Panc1 (cell line): ENCODE data around the gene TIMM29. TPM values are rescaled to one million over a fixed set of nuclear protein-coding genes. Genes with fewer than 3 reads are reported as not detected.

Experiments used
- ATAC-seq: fragments of 200-7000 bp; cut with Tn5 transposase; 2 replicates; pipeline ENCODE4 v1.9.1; 2020; ENCODE audit warnings: mild to moderate bottlenecking, moderate library complexity
- BruUV-seq: library from RNA; stranded (reverse); fragments of 400-500 nt; replicated peaks from 2 replicates; lab custom pipeline; 2021; lab: Mats Ljungman, UMichigan
- CTCF ChIA-PET: fragments of 300-600 bp; sonication (Branson Sonifier 250); formaldehyde crosslinking; loops from one replicate; lab custom pipeline; 2022; ENCODE audit warnings: antibody characterized with exemption; lab: Charles Lee
- POLR2A ChIA-PET: fragments of 300-600 bp; sonication (Branson Sonifier 250); formaldehyde crosslinking; loops from one replicate; lab custom pipeline; 2022; ENCODE audit warnings: antibody characterized with exemption; lab: Charles Lee
- DNase-seq: peaks from one replicate; pipeline ENCODE4 v3.0.0-alpha.2; 2010; ENCODE audit warnings: low read depth, low spot score
- H3K27ac ChIP-seq: 2 replicates; pipeline ENCODE4 v1.5.1; 2011; ENCODE audit warnings: mild to moderate bottlenecking, low read length, inconsistent platforms
- H3K27me3 ChIP-seq: fragments of 200-500 bp; sonication (Bioruptor generic); 2 replicates; pipeline ENCODE4 v1.6.0; 2014; ENCODE audit warnings: low read length, inconsistent platforms; ENCODE audit not compliant: control insufficient read depth, insufficient read depth
- H3K36me3 ChIP-seq: fragments of 200-500 bp; sonication (Bioruptor generic); 2 replicates; pipeline ENCODE4 v1.5.1; 2014; ENCODE audit warnings: inconsistent platforms, mild to moderate bottlenecking, low read length, moderate library complexity; ENCODE audit not compliant: control insufficient read depth, insufficient read depth
- H3K4me1 ChIP-seq: 2 replicates; pipeline ENCODE4 v1.5.1; 2011; ENCODE audit warnings: inconsistent platforms, mild to moderate bottlenecking, low read length, moderate library complexity; ENCODE audit not compliant: control insufficient read depth, insufficient read depth
- H3K4me3 ChIP-seq, 2 experiments: 2 replicates each; pipeline ENCODE4 v1.5.1; 2011 to 2012; ENCODE audit warnings: low read depth in 2 of 2, low read length in 2 of 2, mild to moderate bottlenecking in 2 of 2, inconsistent platforms in 1 of 2, moderate library complexity in 1 of 2
- H3K9me3 ChIP-seq: fragments of 200-500 bp; sonication (Bioruptor generic); 2 replicates; pipeline ENCODE4 v1.5.1; 2014; ENCODE audit warnings: low read depth, mild to moderate bottlenecking, inconsistent platforms, low read length, moderate library complexity; ENCODE audit not compliant: control insufficient read depth, insufficient read depth
- POLR2AphosphoS5 ChIP-seq: IDR thresholded peaks from 2 replicates; pipeline ENCODE4 v1.6.1; 2012; ENCODE audit warnings: mild to moderate bottlenecking, low read depth, low read length, moderate library complexity
- REST ChIP-seq, 2 experiments: IDR thresholded peaks; 2 replicates each; pipeline ENCODE4 v1.6.1; 2011 to 2012; ENCODE audit warnings: low read depth in 2 of 2, control low read depth in 1 of 2, low read length in 1 of 2, mild to moderate bottlenecking in 1 of 2, moderate library complexity in 1 of 2; ENCODE audit not compliant: insufficient read depth in 1 of 2
- SIN3A ChIP-seq: IDR thresholded peaks from 2 replicates; pipeline ENCODE4 v1.6.1; 2012; ENCODE audit warnings: low read depth, mild to moderate bottlenecking, low read length, moderate library complexity, borderline replicate concordance; ENCODE audit not compliant: insufficient read depth
- TCF7L2 ChIP-seq: IDR thresholded peaks from 2 replicates; pipeline ENCODE4 v1.6.1; 2011; ENCODE audit warnings: mild to moderate bottlenecking, low read depth, low read length, inconsistent platforms
- in situ Hi-C: cut with HindIII; loops from 2 replicates; pipeline ENCODE4 v1.10.0; 2016; ENCODE audit warnings: low sequenced_read_pairs, low pct_unique_long_range_greater_than_20kb
- intact Hi-C: fragments of 100-400 bp; cut with micrococcal nuclease; formaldehyde crosslinking; loops from one replicate; pipeline ENCODE4 v1.10.0; 2022; ENCODE audit not compliant: unreplicated experiment
- total RNA-seq: library from RNA; stranded (reverse); gene quantifications from one replicate; pipeline ENCODE4 v1.2.1, GENCODE V29; 2021; ENCODE audit not compliant: unreplicated experiment
- TF ChIP-seq, protein P1 (sequence below): fragments of 450-650 bp; IDR thresholded peaks from 2 replicates; pipeline ENCODE4 v1.5.1; 2017; ENCODE audit warnings: mild to moderate bottlenecking

The TIMM29 gene
- total RNA-seq, 1 experiment from 2014 or later: 16.5 TPM

GRCh38 chr19:10912619-10913018 is 16.0 kb upstream of the TIMM29 start:
- in situ Hi-C loops (no loop called here), intact Hi-C loops (no loop called here)
- H3K27ac ChIP-seq: no peak overlapping the region
- POLR2A ChIA-PET: interaction anchor here (0.6 kb wide), 1 partner anchor 77 kb away, joined by 3 read pairs; the partner anchor contains the start of gene TMED1
- no peaks in the 10 kb centered on the region for H3K27me3 ChIP-seq
- ATAC-seq (no peak), DNase-seq (no peak)
- H3K36me3 ChIP-seq: no peaks in the 10 kb centered on the region; the same call in 1 of the 2 replicates
- BruUV-seq: no TSS peak
- TF ChIP-seq, protein P1, sequence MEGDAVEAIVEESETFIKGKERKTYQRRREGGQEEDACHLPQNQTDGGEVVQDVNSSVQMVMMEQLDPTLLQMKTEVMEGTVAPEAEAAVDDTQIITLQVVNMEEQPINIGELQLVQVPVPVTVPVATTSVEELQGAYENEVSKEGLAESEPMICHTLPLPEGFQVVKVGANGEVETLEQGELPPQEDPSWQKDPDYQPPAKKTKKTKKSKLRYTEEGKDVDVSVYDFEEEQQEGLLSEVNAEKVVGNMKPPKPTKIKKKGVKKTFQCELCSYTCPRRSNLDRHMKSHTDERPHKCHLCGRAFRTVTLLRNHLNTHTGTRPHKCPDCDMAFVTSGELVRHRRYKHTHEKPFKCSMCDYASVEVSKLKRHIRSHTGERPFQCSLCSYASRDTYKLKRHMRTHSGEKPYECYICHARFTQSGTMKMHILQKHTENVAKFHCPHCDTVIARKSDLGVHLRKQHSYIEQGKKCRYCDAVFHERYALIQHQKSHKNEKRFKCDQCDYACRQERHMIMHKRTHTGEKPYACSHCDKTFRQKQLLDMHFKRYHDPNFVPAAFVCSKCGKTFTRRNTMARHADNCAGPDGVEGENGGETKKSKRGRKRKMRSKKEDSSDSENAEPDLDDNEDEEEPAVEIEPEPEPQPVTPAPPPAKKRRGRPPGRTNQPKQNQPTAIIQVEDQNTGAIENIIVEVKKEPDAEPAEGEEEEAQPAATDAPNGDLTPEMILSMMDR: no peak
- TF ChIP-seq POLR2AphosphoS5: no peak
- no peak for TF ChIP-seq REST (IDR thresholded peaks at IDR 0.05; ENCODE audit: insufficient read depth in 1 of 2, low read depth in 2 of 2, low read length in 1 of 2)
- TF ChIP-seq SIN3A: no peak
- no peak for TF ChIP-seq TCF7L2
- CTCF ChIA-PET: no interaction called here
- H3K4me3 ChIP-seq: no peak overlapping the region
- no peaks in the 10 kb centered on the region for H3K9me3 ChIP-seq
- no peaks in the 10 kb centered on the region; the same call in 1 of the 2 replicates for H3K4me1 ChIP-seq

GRCh38 chr19:10913716-10914340 is 14.8 kb upstream of the TIMM29 start:
- intact Hi-C loops: no loop called here

More at GRCh38 chr19:10913716-10914340, 14.8 kb upstream of the TIMM29 start:
- no peak for TF ChIP-seq POLR2AphosphoS5
- no peak for TF ChIP-seq SIN3A
- no peak for TF ChIP-seq REST (IDR thresholded peaks at IDR 0.05; ENCODE audit: insufficient read depth in 1 of 2, low read depth in 2 of 2, low read length in 1 of 2)
- no peak for TF ChIP-seq TCF7L2
- TF ChIP-seq, protein P1: no peak
- H3K4me1 ChIP-seq: no peaks in the 10 kb centered on the region; the same call in 1 of the 2 replicates
- BruUV-seq: no TSS peak
- H3K36me3 ChIP-seq: no peaks in the 10 kb centered on the region; the same call in 1 of the 2 replicates
- no peak for DNase-seq
- H3K4me3 ChIP-seq: no peak overlapping the region
- H3K9me3 ChIP-seq: no peaks in the 10 kb centered on the region
- ChIA-PET POLR2A (no interaction called here), CTCF (interaction anchor here (0.7 kb wide), 1 partner anchor 120 kb away, joined by 3 read pairs; no protein-coding TSS in a partner anchor)
- H3K27me3 ChIP-seq: no peaks in the 10 kb centered on the region
- no peak for ATAC-seq
- no peak overlapping the region for H3K27ac ChIP-seq
- in situ Hi-C loops: no loop called here
